Parathyroid adenoma (tissue), 2 donors: Measurements from ENCODE around the gene VLDLR.
"Not testable (repeated sequence)": the region's sequence is repeated elsewhere in the genome, so short reads cannot be mapped to it uniquely, and the experiment has no call there.

Source experiments
- H2AFZ ChIP-seq: fragments of 300-600 bp; sonication (generic); one replicate; pipeline ENCODE4 v1.7.0; 2017; ENCODE audit warnings: antibody characterized with exemption, mild to moderate bottlenecking
- H3K27ac ChIP-seq: fragments of 300-600 bp; sonication (generic); one replicate; pipeline ENCODE4 v1.7.0; 2017
- H3K27me3 ChIP-seq: fragments of 300-600 bp; sonication (generic); one replicate; pipeline ENCODE4 v1.7.0; 2017; ENCODE audit warnings: low read length; ENCODE audit not compliant: control insufficient read depth, insufficient read depth
- H3K36me3 ChIP-seq: fragments of 300-600 bp; sonication (generic); one replicate; pipeline ENCODE4 v1.7.0; 2017; ENCODE audit warnings: low read length; ENCODE audit not compliant: control insufficient read depth, insufficient read depth
- H3K4me1 ChIP-seq: fragments of 300-600 bp; sonication (generic); one replicate; pipeline ENCODE4 v1.7.0; 2017; ENCODE audit warnings: control low read depth
- H3K4me2 ChIP-seq: fragments of 300-600 bp; sonication (generic); one replicate; pipeline ENCODE4 v1.7.0; 2017; ENCODE audit warnings: low read length
- H3K4me3 ChIP-seq: fragments of 300-600 bp; sonication (generic); one replicate; pipeline ENCODE4 v1.7.0; 2017; ENCODE audit warnings: low read depth, low read length
- H3K79me2 ChIP-seq: fragments of 300-600 bp; sonication (generic); one replicate; pipeline ENCODE4 v1.7.0; 2017; ENCODE audit warnings: control low read depth
- H3K9ac ChIP-seq: fragments of 300-600 bp; sonication (generic); one replicate; pipeline ENCODE4 v1.7.0; 2017; ENCODE audit warnings: mild to moderate bottlenecking
- H3K9me3 ChIP-seq: fragments of 300-600 bp; sonication (generic); one replicate; pipeline ENCODE4 v1.7.0; 2017; ENCODE audit warnings: low read length; ENCODE audit not compliant: control insufficient read depth
- TF ChIP-seq, protein P1 (sequence below): fragments of 300-600 bp; sonication (generic); IDR thresholded peaks from one replicate; pipeline ENCODE4 v1.7.0; 2017; ENCODE audit warnings: antibody characterized with exemption, mild to moderate bottlenecking
- donor health status: primary hyperparathyroidism.

Gene VLDLR

DNA sequence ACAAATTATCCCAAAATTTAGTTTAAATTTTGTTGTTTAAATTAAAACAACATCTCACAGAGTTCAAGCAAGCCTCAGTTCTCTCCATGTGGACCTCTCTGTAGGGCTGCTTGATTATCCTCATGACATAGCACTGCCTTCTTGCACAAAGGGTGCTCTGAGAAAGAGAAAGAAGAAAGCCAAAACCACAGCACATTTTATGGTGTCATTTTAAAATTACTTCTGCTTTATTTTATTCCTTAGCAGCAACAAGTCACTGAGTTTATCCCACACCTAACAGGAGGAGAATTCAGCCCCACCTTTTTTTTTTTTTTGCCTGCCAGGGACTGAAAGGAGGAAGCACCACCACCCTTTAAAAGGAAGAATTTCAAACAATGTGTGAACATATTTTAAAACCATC lies 82.9 kb downstream of the VLDLR start:
- Histone ChIP-seq H3K27ac (no peak overlapping the region), H3K79me2 (no peaks in the 10 kb centered on the region), H3K9ac (no peak overlapping the region), H3K4me3 (no peak overlapping the region), H2AFZ (no peak overlapping the region), H3K4me1 (peaks cover 12% of the 10 kb centered on the region), H3K36me3 (no peaks in the 10 kb centered on the region), H3K27me3 (no peaks in the 10 kb centered on the region), H3K9me3 (no peaks in the 10 kb centered on the region), H3K4me2 (no peak overlapping the region)
- TF ChIP-seq, protein P1, sequence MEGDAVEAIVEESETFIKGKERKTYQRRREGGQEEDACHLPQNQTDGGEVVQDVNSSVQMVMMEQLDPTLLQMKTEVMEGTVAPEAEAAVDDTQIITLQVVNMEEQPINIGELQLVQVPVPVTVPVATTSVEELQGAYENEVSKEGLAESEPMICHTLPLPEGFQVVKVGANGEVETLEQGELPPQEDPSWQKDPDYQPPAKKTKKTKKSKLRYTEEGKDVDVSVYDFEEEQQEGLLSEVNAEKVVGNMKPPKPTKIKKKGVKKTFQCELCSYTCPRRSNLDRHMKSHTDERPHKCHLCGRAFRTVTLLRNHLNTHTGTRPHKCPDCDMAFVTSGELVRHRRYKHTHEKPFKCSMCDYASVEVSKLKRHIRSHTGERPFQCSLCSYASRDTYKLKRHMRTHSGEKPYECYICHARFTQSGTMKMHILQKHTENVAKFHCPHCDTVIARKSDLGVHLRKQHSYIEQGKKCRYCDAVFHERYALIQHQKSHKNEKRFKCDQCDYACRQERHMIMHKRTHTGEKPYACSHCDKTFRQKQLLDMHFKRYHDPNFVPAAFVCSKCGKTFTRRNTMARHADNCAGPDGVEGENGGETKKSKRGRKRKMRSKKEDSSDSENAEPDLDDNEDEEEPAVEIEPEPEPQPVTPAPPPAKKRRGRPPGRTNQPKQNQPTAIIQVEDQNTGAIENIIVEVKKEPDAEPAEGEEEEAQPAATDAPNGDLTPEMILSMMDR = no peak

DNA sequence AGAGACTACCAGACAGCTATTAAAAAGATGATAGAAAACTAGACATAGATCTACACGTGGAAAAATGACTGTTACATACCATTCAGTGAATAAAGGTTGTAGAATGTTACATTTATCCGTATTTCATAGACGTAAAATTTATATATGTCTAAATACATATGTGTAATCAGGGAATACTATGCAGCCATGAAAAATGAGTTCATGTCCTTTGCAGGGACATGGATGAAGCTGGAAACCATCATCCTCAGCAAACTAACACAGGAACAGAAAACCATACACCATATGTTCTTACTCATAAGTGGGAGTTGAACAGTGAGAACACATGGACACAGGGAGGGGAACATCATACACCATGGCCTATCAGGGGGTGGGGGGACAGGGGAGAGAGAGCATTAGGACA lies 85.7 kb downstream of the VLDLR start:
- not testable (repeated sequence) for H3K4me2 ChIP-seq

More for the DNA sequence above, 85.7 kb downstream of the VLDLR start:
- H3K4me1 ChIP-seq, H3K9ac ChIP-seq, H3K36me3 ChIP-seq, H3K9me3 ChIP-seq, H2AFZ ChIP-seq, H3K4me3 ChIP-seq, H3K79me2 ChIP-seq, H3K27me3 ChIP-seq, H3K27ac ChIP-seq: not testable (repeated sequence)
